Activated naive CD4-positive, alpha-beta T cell treated with anti-CD3 and anti-CD28 coated beads, Interleukin-2, amount 50 U/mL, for 16 hours (primary cell): ENCODE results near the gene SRI.
"Not testable (repeated sequence)": the region's sequence is repeated elsewhere in the genome, so short reads cannot be mapped to it uniquely, and the experiment has no call there.

ENCODE experiments used
- DNase-seq: peaks from one replicate; pipeline ENCODE4 v3.0.0-alpha.2; 2020

SRI gene, protein sequence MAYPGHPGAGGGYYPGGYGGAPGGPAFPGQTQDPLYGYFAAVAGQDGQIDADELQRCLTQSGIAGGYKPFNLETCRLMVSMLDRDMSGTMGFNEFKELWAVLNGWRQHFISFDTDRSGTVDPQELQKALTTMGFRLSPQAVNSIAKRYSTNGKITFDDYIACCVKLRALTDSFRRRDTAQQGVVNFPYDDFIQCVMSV

DNA sequence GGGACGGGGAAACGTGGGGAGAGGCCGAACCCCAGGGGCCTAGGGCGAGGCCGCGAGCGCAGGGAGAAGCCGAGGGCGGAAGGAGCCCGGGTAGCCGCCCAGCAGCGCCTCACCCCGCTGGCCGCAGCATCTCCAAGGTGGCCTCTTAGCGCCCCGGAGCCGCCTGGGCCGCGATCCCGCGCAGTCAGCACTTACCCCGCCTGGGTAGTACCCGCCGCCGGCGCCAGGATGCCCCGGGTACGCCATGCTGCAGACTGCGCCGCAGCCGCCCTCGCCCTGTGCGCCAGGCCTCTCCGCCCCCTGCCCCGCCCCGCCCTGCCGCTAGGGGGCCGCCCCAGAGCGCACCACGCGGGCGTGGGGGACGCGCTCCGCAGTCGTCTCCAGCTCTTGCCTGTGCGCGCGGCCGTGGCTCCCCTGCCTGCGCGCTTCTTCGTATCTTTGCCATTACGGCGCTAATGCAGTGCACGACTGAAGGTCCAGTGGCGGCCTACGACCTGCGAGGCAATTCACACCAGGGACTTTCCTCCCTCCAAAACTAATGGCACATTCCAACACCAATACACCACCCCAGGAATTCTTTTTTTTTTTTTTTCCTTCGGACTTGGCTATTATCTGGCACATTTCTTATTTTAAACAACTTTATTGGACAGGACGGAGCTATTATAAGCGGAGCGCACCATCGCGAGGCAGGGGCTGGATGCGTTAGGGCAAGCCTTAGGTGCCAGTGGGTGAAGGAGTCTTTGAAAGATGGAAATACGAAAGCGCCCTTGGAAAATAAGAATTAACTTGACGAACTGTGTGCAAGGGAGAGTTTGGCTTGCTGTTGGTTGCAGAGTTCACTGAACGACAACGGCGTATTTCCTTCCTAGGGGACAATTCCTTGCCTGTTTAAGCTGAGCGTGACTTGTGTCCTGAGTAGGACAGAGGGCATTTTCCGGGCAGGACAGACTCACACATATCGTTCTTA is at the start of gene SRI:
Gene SRI (minus strand): TSS at position 258 of the 967 bp plus-strand sequence. CDS start 12 bp downstream, at position 246.
- peak; percentile 93 for DNase-seq

DNA sequence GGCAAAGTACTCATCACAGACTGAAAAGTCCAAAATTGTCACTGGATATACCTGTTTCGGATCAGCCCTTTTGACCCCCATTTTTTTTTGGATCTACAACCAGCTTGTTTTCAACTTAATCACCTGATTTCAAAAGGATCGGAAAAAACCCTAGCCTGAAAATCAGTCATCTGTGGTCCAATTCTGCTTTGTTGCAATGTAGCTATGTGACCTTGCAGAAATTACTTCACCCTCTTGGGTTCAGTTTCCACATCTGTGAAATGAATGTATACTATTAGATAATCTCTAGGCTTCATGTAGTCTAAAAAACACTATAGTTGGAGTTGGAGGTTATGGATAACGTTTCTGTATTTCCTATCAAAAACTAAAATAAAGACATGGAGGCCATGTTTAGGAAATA is 49.7 kb upstream of the SRI start:
- no peak for DNase-seq

DNA sequence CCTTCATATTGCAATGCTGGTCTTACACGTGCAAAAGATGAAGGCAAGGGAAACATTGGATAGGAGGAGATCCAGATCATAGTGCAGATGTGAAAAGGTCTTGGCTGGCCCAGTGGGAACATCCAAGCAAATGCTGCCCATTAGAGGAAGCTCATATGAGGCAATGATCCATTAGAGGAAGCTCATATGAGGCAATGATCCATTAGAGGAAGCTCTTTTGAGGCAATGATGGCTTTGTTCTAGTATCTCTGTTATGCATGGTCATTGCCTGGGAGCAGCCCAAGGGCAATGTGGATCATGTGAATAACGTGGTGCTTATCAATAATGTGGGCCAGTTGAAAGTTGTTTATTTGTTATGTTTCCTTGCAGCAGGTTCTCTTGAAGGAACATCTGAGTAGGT is 49.0 kb upstream of the SRI start:
- no peak for DNase-seq

DNA sequence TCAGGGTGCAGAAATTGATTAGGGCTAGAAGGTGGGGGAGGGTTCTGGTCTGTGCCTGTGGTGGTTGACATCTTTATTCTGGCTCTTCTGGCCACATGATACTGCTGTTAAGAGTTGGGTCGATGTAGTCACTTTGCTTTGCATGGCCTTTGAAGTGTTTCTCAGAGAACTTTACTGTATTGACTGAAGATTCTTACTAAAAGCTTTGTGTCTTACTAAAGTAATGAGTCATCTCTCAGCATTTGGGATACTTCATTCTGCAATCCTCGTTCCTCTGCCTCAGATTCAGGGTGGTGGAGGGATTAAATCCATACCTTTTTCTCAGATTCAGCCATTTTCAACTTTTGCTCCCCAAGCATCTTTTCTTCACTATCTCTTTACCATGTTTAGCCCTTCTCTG is 48.2 kb upstream of the SRI start:
- no peak for DNase-seq

DNA sequence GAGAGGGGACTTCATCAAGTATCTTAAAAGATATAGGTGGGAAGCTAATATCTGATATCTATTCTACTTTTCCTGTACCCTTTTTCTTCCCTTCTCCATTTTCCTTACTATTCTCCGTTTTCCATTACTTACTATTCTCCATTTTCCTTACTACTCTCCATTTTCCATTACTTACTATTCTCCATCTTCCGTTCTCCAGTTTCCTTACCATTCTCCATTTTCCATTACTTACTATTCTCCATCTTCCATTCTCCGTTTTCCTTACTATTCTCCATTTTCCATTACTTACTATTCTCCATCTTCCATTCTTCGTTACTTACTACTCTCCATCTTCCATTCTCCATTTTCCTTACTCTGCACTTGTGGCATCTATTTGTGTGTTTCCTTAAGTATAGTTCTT is 47.6 kb upstream of the SRI start:
- DNase-seq = no peak

DNA sequence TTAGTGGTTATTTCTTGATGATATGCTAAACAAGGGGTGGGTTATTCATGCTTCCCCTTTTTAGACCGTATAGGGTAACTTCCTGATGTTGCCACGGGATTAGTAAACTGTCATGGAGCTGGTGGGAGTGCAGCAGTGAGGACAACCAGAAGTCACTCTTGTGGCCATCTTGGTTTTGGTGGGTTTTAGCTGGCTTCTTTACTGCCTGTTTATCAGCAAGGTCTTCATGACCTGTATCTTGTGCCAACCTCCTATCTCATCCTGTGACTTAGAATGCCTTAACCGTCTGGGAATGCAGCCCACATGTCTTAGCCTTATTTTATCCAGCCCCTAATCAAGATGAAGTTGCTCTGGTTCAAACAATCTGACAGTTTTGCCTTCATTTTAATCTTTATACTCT is 45.1 kb upstream of the SRI start:
- DNase-seq = not testable (repeated sequence)

DNA sequence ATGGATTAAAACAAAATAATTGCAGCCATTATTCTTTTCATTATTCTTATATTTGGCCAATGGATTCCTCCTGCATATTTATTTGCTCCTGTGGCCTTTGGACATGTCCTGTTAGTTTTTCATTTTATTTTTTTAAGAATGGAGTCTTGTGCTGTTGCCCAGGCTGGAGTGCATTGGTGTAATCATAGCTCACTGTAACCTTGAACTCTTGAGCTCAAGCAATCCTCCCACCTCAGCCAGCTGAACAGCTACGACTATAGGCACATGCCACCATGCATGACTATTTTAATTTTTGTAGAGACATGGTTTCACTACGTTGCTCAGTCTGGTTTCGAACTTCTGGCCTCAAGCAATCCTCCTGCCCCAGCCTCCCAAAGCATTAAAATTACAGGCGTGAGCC is 42.7 kb upstream of the SRI start:
- no peak for DNase-seq

DNA sequence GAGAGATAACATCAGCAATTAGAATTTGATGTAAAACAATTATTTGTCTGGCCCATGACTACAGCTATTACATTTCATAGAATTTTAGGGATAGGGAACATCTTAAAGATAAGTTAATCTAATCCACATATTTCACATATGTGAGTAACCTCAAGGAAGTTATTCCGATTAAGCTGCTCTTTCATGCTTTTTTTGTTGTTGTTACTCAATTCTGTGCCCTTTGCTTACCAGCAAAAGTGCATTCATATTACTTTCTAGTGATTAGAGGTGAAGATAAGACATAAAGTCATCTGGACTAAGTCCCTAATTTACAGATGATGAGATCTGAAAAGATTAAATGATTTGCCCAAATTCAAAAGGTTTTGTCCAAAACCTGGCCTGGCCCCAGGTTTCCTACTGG is 40.9 kb upstream of the SRI start:
- no peak for DNase-seq

DNA sequence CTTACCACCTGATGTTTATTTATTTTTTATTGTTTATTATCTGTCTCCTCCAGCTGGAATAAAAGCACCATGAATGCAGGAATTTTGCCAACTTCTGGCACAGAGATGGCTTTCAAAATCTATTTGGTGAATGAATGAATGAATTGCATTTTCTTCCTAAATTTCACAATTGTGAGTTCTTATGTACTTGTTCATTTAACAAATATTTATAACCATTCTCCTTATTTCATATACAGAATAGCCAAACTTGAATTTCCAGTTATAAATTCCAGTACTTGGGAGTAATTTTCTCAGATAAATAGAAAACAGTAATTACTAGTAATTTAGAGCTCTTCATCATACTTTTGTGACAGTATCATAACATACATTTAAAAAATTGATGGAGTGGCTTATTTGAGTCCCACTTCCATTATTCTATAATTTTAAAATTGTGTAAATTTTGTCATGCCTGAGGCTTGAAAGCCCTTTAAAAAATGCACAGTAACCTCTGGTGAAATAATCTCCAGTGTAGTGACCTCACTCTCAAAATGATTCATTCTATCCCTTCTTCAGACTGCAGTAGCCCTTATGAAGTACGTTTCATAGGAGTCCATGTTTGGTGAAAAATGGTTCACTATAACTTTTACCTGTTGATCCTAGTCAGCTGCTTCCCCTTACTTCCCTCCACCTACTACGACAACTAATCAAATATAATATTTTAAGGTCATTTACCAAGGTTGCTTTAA is 40.0 kb upstream of the SRI start:
- DNase-seq = no peak

DNA sequence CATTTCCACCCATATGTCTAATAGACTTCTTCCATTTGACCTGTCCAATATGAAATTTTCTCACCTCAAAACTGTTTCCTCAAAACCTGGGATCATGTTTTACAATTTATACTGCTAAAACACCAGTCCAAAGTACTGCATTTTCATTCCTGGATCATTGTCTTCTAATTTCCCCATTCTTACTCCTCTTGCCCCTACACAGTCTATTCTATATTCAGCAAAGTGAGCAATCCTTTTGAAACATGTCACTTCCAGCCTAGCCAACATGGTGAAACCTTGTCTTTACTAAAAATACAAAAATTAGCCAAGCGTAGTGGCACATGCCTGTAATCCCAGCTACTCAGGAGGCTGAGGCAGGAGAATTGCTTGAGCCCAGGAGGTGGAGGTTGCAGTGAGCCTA is 38.5 kb upstream of the SRI start:
- not testable (repeated sequence) for DNase-seq

DNA sequence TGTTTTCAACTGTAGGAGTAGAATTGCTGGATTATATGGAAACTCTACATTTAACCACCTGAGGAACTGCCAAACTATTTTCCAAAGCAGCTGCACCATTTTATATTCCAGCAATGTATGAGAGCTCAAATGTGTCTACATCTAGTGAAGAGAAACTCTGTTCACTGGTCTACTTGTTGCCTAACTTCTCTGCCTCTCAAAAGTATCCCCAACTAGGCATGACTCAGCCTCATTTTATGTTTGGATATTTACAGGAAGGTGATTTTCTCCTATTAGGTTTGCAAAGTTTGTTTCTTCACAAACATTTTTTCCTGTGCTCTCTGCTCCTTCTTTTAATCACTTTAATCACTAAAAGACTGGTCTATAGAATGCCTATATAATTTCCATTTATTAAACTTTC is 37.1 kb upstream of the SRI start:
- DNase-seq = no peak

DNA sequence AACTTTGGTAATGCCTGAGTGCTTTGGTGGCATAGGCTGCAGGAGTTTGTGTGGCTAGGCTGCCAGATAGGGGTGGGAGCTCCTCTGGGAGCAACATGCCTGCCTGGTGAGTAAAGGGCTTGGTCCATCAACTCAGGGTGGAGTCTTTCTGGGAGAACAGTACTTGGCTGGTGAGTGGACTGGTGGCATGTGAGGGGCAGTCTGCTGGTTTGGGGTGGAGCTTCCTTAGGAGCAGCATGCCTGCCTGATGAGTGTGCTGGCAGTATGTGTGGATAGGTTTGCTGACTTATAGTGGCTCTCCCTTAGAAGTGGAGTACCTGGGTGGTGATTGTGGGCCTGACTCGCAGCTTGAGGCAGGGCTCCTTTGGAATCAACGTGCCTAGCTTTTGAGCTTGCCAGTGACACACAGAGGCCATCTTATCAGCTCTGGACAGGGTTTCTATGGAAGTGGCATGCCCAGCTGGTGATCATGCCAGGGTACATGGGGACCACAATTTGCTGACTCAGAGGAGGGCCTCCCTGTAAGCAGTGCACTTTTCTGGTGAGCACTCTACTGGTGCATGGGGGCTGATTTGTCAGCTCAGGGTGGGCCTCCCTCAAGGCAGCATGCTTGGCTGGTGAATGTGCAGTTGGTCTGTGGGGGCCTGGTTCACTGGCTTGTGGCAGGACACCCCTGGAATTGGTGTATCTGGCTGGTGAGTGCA is 35.0 kb upstream of the SRI start:
- DNase-seq = no peak

DNA sequence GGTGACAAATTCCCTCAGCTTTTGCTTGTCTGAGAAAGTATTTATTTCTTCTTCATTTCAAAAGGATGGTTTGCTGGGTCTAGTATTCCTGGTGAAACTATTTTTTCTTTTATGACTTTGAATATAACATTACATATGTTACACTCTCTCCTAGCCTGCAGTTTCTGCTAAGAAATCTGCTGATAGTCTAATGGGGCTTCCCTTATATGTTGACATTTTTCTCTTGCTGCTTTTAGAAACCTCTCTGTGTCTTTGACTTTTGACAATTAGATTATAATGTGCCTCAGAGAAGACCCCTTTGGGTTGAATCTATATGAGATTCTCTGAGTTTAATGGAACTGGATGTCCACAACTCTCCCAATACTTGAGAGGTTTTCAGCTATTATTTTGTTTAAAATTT is 33.8 kb upstream of the SRI start:
- DNase-seq = no peak

DNA sequence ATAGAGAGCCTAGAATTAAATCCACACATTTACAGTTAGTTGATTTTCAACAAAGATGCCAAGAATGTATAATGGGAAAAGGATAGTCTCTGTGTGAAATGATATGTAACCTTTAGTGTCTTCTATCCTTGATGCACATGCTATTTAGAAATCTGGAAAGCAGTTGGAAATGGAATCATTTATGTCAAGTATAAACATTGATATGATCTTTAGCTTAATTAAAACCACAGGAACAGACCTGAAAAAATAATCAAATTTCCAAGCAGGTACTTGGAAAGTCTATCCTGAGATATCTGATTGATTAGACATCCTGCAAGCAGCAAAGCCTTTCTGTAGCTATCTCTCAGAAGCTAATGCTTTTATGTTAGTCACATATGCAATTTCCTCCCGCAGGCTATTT is 24.4 kb upstream of the SRI start:
- DNase-seq = no peak

DNA sequence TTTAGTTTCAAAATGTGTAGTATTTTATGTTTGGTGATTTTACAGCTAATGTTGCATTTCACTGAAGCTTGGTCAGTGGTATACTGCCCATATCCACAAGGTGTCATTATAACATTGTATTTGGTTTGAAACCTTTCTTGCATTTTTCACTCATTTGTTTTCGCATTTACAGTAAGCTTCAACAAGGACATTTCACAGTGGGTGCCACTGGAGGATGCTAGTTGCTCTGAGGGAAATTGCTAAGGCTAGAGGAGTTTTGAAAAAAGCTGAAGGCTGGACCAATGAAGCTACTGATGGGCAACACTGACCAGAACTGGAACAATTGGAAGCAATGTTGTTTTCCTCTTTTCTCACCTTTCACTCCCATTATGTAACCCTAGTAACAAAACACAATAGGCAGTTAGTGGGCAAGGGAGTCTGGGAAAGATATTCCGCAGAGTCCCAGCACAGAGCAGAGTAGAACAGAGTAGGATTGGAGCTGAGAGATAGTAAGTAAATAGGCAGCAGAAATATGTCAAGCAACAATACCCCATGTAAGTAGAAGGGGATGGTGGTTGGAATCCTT is 23.6 kb upstream of the SRI start:
- DNase-seq = no peak

DNA sequence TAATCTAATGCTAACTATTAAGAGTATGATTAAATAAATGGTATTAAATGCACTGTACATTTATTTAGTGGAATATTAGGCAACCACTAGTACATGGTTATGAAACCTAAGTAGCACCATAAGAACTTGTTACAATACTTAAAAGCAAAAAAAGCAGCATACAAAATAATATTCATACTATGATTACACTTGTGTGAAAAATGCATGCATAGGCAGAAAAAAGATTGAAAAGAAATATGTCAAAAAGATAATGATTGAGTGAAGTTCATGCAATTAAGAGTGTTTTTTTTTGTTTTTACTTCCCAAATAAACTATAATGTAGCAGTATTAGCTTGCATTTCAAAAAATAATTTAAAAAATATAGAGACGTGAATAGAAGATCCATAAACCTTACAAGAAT is 20.0 kb upstream of the SRI start:
- DNase-seq = no peak

DNA sequence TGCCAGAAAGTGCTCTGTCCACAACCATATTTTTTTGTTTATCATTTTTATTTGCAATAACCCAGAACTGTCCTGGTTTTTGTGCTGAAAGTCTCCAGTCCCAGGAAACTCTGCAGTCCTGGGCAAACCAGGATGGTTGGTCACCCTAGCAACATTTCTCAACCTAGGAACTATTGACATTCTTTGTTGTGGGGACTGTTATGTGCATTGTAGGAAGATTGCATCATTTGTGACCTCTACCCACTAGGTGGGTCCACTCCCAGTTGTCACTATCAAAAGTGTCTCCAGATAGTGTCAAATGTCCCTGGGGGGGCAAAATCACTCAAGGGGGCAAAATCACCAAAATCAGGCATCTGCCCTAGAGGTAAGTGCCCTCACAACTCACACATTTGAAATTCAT is 14.0 kb upstream of the SRI start:
- no peak for DNase-seq

DNA sequence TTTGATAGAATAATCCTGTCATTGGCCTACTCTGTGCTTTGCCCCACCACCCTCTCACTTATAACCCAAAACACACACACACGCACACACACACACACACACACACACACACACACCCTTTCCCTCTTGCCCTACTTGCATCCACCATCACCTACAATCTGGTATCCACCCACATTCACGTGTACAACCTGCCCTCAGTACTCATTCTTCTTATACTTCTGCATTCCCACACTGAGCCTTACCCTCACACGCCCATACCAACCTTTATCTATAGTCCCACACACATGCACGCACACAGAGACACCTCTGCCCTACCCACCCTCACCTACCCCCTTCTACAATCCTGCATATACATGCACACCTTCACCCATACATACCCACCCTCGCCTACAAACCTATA is 10.8 kb upstream of the SRI start:
- no peak for DNase-seq

DNA sequence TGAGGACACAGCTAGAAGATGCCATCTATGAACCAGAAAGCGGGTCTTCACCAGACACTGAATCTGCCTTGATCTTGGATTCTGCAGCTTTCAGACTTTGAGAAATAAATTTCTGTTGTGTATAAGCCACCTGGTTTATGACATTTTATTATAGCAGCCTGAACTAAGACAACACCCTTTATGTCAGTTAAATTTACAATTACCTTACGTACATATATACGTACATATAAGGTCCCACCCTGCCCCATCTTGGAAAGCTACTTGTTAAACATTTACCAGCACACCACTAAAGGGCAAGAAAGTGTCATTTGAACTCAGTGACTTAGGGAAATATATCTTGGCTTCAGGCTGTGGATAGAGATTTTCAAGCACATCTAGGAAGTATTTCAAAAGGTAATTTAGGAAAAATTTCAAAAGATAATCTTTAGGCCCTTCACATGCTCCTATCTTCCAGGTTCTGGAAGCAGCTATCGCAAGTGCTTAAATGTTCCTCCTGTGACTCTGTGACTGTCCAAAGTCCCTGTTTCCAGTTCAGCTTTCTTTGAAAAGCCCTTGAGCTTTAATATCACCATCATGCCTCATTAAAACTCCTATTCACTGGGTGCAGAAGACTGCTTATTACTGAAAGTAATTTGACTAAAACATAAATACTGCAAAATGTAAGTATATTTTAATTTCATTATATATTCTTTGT is 9.6 kb upstream of the SRI start:
- DNase-seq = no peak

DNA sequence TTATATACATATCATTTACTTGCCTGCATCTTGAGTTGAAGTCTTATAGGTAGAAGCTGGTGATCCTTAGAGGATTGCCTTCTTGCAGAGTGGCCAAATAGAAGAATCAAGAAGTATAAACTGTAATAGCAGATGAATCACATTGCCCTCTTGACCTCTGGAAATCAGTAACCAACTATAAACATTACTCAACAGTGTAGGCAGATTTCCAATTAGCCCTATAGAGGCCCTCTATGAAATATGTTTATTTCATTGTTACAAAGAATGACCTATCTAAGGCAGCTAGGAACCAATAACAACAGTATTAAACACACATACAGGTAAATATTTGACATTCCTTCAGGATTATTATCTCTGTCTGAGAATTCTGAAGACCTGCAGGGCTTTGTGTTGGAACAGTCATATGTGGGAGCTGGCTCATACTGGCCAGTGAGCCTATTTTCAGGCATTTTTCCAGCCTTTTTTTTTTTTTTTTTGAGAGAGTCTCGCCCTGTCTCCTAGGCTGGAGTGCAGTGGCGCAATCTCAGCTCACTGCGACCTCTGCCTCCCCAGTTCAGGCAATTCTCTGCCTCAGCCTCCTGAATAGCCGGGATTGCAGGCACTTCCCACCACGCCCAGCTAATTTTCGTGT is 7.2 kb upstream of the SRI start:
- no peak for DNase-seq

DNA sequence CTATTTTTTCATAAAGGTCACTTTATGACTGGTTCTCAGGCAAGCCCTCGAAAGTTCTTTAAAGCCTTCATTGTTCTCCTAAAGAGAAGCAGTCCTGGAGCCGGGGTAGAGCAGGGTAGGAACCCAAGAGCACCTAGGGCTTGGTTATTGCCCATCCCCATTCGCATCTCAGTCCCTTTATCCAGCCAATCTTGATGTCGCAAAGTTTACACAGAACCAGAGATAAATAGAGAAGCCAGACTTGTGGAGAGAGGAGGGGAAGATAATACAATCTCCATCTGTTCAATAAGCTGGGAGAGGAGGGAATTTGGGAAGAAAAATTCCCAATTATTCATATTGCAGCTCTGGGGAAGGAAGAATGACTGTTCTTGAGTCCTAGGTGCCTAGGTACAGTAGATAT is 6.4 kb upstream of the SRI start:
- DNase-seq = no peak
